Thyroid gland (tissue), 4 donors: ENCODE measurements around the gene TTC9.

ENCODE experiments used
- POLR2A ChIP-seq, 2 donors: fragments of 450-650 bp; IDR thresholded peaks; one replicate each; pipeline ENCODE4 v1.6.1; 2017; ENCODE audit warnings: antibody characterized with exemption in 2 of 2, mild to moderate bottlenecking in 2 of 2, moderate library complexity in 1 of 2
- TF ChIP-seq, protein P1 (sequence below), 6 experiments: fragments of 200-600 bp in 3 of 6; fragments of 450-650 bp in 3 of 6; sonication (generic) in 3 of 6; IDR thresholded peaks; one replicate each; pipeline ENCODE4 v1.5.1; 2016 to 2019; ENCODE audit warnings: antibody characterized with exemption in 6 of 6, mild to moderate bottlenecking in 2 of 6, inconsistent platforms in 1 of 6, moderate library complexity in 1 of 6

- TF ChIP-seq, protein P1, sequence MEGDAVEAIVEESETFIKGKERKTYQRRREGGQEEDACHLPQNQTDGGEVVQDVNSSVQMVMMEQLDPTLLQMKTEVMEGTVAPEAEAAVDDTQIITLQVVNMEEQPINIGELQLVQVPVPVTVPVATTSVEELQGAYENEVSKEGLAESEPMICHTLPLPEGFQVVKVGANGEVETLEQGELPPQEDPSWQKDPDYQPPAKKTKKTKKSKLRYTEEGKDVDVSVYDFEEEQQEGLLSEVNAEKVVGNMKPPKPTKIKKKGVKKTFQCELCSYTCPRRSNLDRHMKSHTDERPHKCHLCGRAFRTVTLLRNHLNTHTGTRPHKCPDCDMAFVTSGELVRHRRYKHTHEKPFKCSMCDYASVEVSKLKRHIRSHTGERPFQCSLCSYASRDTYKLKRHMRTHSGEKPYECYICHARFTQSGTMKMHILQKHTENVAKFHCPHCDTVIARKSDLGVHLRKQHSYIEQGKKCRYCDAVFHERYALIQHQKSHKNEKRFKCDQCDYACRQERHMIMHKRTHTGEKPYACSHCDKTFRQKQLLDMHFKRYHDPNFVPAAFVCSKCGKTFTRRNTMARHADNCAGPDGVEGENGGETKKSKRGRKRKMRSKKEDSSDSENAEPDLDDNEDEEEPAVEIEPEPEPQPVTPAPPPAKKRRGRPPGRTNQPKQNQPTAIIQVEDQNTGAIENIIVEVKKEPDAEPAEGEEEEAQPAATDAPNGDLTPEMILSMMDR (IDR thresholded peaks at IDR 0.05), result no peak
- no peak for TF ChIP-seq POLR2A (IDR thresholded peaks at IDR 0.05)
Measured at GRCh38 chr14:70649803-70650202, 8.1 kb downstream of the TTC9 start.
